ENCODE measurements around the gene ITPRIP. TPM values are rescaled to one million over a fixed set of nuclear protein-coding genes. Genes with fewer than 3 reads are reported as not detected.

Gene ITPRIP
- total RNA-seq, 2 donors from 2014 or later, result 9.1 to 11.0 TPM

- H3K27me3 ChIP-seq (ENCODE audit: control insufficient read depth, insufficient read depth, low read length, poor library complexity, severe bottlenecking), result peaks cover 26% of the 10 kb centered on the region
- no peak overlapping the region for H3K9ac ChIP-seq (ENCODE audit: extremely low read depth, low read length, poor library complexity, severe bottlenecking)
- Mint-ChIP-seq H3K27me3 (ENCODE audit: insufficient read depth) (peaks cover 30% of the 10 kb centered on the region), H3K36me3 (ENCODE audit: low read depth) (peaks cover 5% of the 10 kb centered on the region), H3K27ac (no peak overlapping the region), H3K4me3 (no peak overlapping the region), H3K4me1 (peaks cover 5% of the 10 kb centered on the region), H3K9me3 (no peaks in the 10 kb centered on the region)
- H3K9me3 ChIP-seq (ENCODE audit: control insufficient read depth, low read length), result no peaks in the 10 kb centered on the region
- 95 to 100% methylated on average over 1 to 2 of the region's 2 CpGs for WGBS, 2 experiments (ENCODE audit: insufficient coverage in 1 of 2, insufficient read length in 1 of 2)
- TF ChIP-seq CTCF (conservative IDR thresholded peaks at IDR 0.05), result no peak
- H3K4me1 ChIP-seq (ENCODE audit: control insufficient read depth, insufficient read depth, low read length), result no peaks in the 10 kb centered on the region
- no peak overlapping the region for H3K27ac ChIP-seq (ENCODE audit: low read depth, low read length)
- no peak overlapping the region for H3K4me3 ChIP-seq (ENCODE audit: low read length)
- no peak for DNase-seq
- no peaks in the 10 kb centered on the region for H3K36me3 ChIP-seq (ENCODE audit: control insufficient read depth, insufficient read depth, low read length)
Measured at GRCh38 chr10:104286939-104287338, 51.3 kb downstream of the ITPRIP start.

- no peak overlapping the region for H3K4me3 Mint-ChIP-seq
Measured at GRCh38 chr10:104284846-104285245, 53.4 kb downstream of the ITPRIP start.

GRCh38 chr10:104281694-104282093, 56.6 kb downstream of the ITPRIP start:
- Mint-ChIP-seq H3K4me3 (no peak overlapping the region), H3K27me3 (ENCODE audit: insufficient read depth) (peaks cover 36% of the 10 kb centered on the region), H3K36me3 (ENCODE audit: low read depth) (peaks cover 16% of the 10 kb centered on the region), H3K9me3 (no peaks in the 10 kb centered on the region), H3K27ac (no peak overlapping the region), H3K4me1 (peaks cover 19% of the 10 kb centered on the region)
- H3K4me3 ChIP-seq (ENCODE audit: low read length), result no peak overlapping the region
- no peaks in the 10 kb centered on the region for H3K9me3 ChIP-seq (ENCODE audit: control insufficient read depth, low read length)
- no peaks in the 10 kb centered on the region for H3K4me1 ChIP-seq (ENCODE audit: control insufficient read depth, insufficient read depth, low read length)
- no peak overlapping the region for H3K9ac ChIP-seq (ENCODE audit: extremely low read depth, low read length, poor library complexity, severe bottlenecking)
- WGBS, 2 experiments (ENCODE audit: insufficient coverage in 1 of 2, insufficient read length in 1 of 2), result 47 to 79% methylated on average over 3 of the region's 3 CpGs
- no peak overlapping the region for H3K27ac ChIP-seq (ENCODE audit: low read depth, low read length)
- peak; percentile 53 for DNase-seq
- H3K36me3 ChIP-seq (ENCODE audit: control insufficient read depth, insufficient read depth, low read length), result no peaks in the 10 kb centered on the region
- no peak for TF ChIP-seq CTCF (conservative IDR thresholded peaks at IDR 0.05)
- H3K27me3 ChIP-seq (ENCODE audit: control insufficient read depth, insufficient read depth, low read length, poor library complexity, severe bottlenecking), result peaks cover 38% of the 10 kb centered on the region

More at GRCh38 chr10:104284846-104285245, 53.4 kb downstream of the ITPRIP start:
- peaks cover 10% of the 10 kb centered on the region for H3K36me3 Mint-ChIP-seq (ENCODE audit: low read depth)
- H3K4me1 Mint-ChIP-seq, result peaks cover 16% of the 10 kb centered on the region
- H3K9me3 Mint-ChIP-seq, result no peaks in the 10 kb centered on the region
- no peak for DNase-seq
- Histone ChIP-seq H3K9ac (ENCODE audit: extremely low read depth, low read length, poor library complexity, severe bottlenecking) (no peak overlapping the region), H3K9me3 (ENCODE audit: control insufficient read depth, low read length) (no peaks in the 10 kb centered on the region), H3K27me3 (ENCODE audit: control insufficient read depth, insufficient read depth, low read length, poor library complexity, severe bottlenecking) (peaks cover 38% of the 10 kb centered on the region), H3K27ac (ENCODE audit: low read depth, low read length) (no peak overlapping the region), H3K36me3 (ENCODE audit: control insufficient read depth, insufficient read depth, low read length) (no peaks in the 10 kb centered on the region), H3K4me3 (ENCODE audit: low read length) (no peak overlapping the region), H3K4me1 (ENCODE audit: control insufficient read depth, insufficient read depth, low read length) (no peaks in the 10 kb centered on the region)
- H3K27me3 Mint-ChIP-seq (ENCODE audit: insufficient read depth), result peaks cover 25% of the 10 kb centered on the region
- WGBS, 2 experiments (ENCODE audit: insufficient coverage in 1 of 2, insufficient read length in 1 of 2), result 92 to 95% methylated on average over 6 to 7 of the region's 7 CpGs
- H3K27ac Mint-ChIP-seq, result no peak overlapping the region
- no peak for TF ChIP-seq CTCF (conservative IDR thresholded peaks at IDR 0.05)
